ENCODE results near the gene PSME3.

PSME3 gene

GRCh38 chr17:42832934-42833766, at the start of gene PSME3:
PSME3 (plus strand) TSS chr17:42833397; CDS start chr17:42833632, 235 bp downstream.
- H2AFZ ChIP-seq (ENCODE audit: low read depth, low read length) = peak within 1 kb of the TSS; percentile 97
- DNase-seq (peak; percentile 88), ATAC-seq (ENCODE audit: insufficient read depth, low read depth) (peak; percentile 91)
- H3K27ac ChIP-seq (ENCODE audit: low read length) = peak within 1 kb of the TSS; percentile 88
- peaks cover 39% of the 10 kb centered on the region for H3K36me3 ChIP-seq (ENCODE audit: insufficient read depth, low read length)
- peak within 1 kb of the TSS; percentile 88 for H3K4me2 ChIP-seq (ENCODE audit: insufficient read depth, low read length)
- peak within 1 kb of the TSS; percentile 62 to 90 for H3K4me3 ChIP-seq (ENCODE audit: low read depth in 1 of 2, low read length in 2 of 2)
- no peak for TF ChIP-seq EZH2 (IDR thresholded peaks at IDR 0.05; ENCODE audit: borderline replicate concordance, low read depth, low read length, severe bottlenecking)
- TF ChIP-seq CTCF (IDR thresholded peaks at IDR 0.05; ENCODE audit: borderline replicate concordance, extremely low read depth, low read length, poor library complexity, severe bottlenecking) = no peak
- peaks cover 4% of the 10 kb centered on the region for H4K20me1 ChIP-seq (ENCODE audit: insufficient read depth, low read length)
- H3K9ac ChIP-seq (ENCODE audit: low read depth, low read length) = peak within 1 kb of the TSS; percentile 78
- H3K79me2 ChIP-seq (ENCODE audit: insufficient read depth, low read length) = peaks cover 46% of the 10 kb centered on the region
- H3K9me3 ChIP-seq (ENCODE audit: insufficient read depth, low read length, severe bottlenecking) = no peaks in the 10 kb centered on the region
- peaks cover 41% of the 10 kb centered on the region for H3K4me1 ChIP-seq (ENCODE audit: insufficient read depth, low read length)
- H3K27me3 ChIP-seq (ENCODE audit: insufficient read depth, low read length, poor library complexity) = no peaks in the 10 kb centered on the region

GRCh38 chr17:42783791-42784138, 49.4 kb upstream of the PSME3 start:
- Histone ChIP-seq H3K79me2 (ENCODE audit: insufficient read depth, low read length) (no peaks in the 10 kb centered on the region), H3K4me3 (ENCODE audit: low read depth in 1 of 2, low read length in 2 of 2) (no peak overlapping the region), H3K27me3 (ENCODE audit: insufficient read depth, low read length, poor library complexity) (no peaks in the 10 kb centered on the region), H3K27ac (ENCODE audit: low read length) (no peak overlapping the region), H3K4me1 (ENCODE audit: insufficient read depth, low read length) (no peaks in the 10 kb centered on the region), H3K36me3 (ENCODE audit: insufficient read depth, low read length) (peaks cover 18% of the 10 kb centered on the region), H3K9me3 (ENCODE audit: insufficient read depth, low read length, severe bottlenecking) (no peaks in the 10 kb centered on the region), H2AFZ (ENCODE audit: low read depth, low read length) (no peak overlapping the region), H3K9ac (ENCODE audit: low read depth, low read length) (no peak overlapping the region), H4K20me1 (ENCODE audit: insufficient read depth, low read length) (no peaks in the 10 kb centered on the region), H3K4me2 (ENCODE audit: insufficient read depth, low read length) (no peak overlapping the region)
- TF ChIP-seq EZH2 (IDR thresholded peaks at IDR 0.05; ENCODE audit: borderline replicate concordance, low read depth, low read length, severe bottlenecking) (no peak), CTCF (IDR thresholded peaks at IDR 0.05; ENCODE audit: borderline replicate concordance, extremely low read depth, low read length, poor library complexity, severe bottlenecking) (no peak)
- ATAC-seq (ENCODE audit: insufficient read depth, low read depth) (no peak), DNase-seq (no peak)

DNA sequence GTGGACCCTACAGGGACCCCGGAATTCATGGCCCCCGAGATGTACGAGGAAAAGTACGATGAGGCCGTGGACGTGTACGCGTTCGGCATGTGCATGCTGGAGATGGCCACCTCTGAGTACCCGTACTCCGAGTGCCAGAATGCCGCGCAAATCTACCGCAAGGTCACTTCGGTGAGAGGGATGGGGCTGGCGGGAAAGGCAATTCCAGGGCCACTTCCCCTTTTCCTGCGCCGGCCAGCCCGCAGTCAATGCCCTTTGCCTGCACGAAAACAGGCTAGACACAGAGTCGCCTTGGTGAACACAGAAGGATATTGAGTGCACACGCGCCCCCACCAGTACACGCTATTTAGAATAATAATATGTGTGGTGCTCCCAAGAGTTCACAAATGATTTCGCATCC, 48.8 kb upstream of the PSME3 start:
- H3K4me1 ChIP-seq (ENCODE audit: insufficient read depth, low read length) = no peaks in the 10 kb centered on the region
- no peak overlapping the region for H3K9ac ChIP-seq (ENCODE audit: low read depth, low read length)
- H3K79me2 ChIP-seq (ENCODE audit: insufficient read depth, low read length) = no peaks in the 10 kb centered on the region
- no peaks in the 10 kb centered on the region for H3K9me3 ChIP-seq (ENCODE audit: insufficient read depth, low read length, severe bottlenecking)
- no peaks in the 10 kb centered on the region for H3K27me3 ChIP-seq (ENCODE audit: insufficient read depth, low read length, poor library complexity)
- H3K4me2 ChIP-seq (ENCODE audit: insufficient read depth, low read length) = no peak overlapping the region
- no peak for ATAC-seq (ENCODE audit: insufficient read depth, low read depth)
- H4K20me1 ChIP-seq (ENCODE audit: insufficient read depth, low read length) = no peaks in the 10 kb centered on the region
- no peak for DNase-seq
- H2AFZ ChIP-seq (ENCODE audit: low read depth, low read length) = no peak overlapping the region
- H3K36me3 ChIP-seq (ENCODE audit: insufficient read depth, low read length) = peaks cover 12% of the 10 kb centered on the region
- H3K27ac ChIP-seq (ENCODE audit: low read length) = no peak overlapping the region
- TF ChIP-seq CTCF (IDR thresholded peaks at IDR 0.05; ENCODE audit: borderline replicate concordance, extremely low read depth, low read length, poor library complexity, severe bottlenecking) = no peak
- no peak for TF ChIP-seq EZH2 (IDR thresholded peaks at IDR 0.05; ENCODE audit: borderline replicate concordance, low read depth, low read length, severe bottlenecking)
- no peak overlapping the region for H3K4me3 ChIP-seq (ENCODE audit: low read depth in 1 of 2, low read length in 2 of 2)

Data from DND-41 (cell line).